PC-9 (cell line): ENCODE results near the gene YBX1.

ENCODE experiments used
- CTCF ChIP-seq: fragments of 200-600 bp; sonication (generic); conservative IDR thresholded peaks from 2 replicates; pipeline ENCODE4 v1.6.1; 2017; ENCODE audit warnings: mixed run types, antibody characterized with exemption, mild to moderate bottlenecking, moderate library complexity
- EZH2 ChIP-seq: fragments of 200-600 bp; sonication (generic); IDR thresholded peaks from 2 replicates; pipeline ENCODE4 v1.8.0; 2017; ENCODE audit warnings: antibody characterized with exemption, low read depth

- TF ChIP-seq CTCF, result no peak
- TF ChIP-seq EZH2, result no peak
These were observed 36.2 kb upstream of the YBX1 start for GRCh38 chr1:42646056-42646455.
